HG02623 (cell line): ENCODE measurements around the gene RASSF5.

Experiments used
- ATAC-seq: cut with Tn5 transposase; IDR thresholded peaks from one replicate; pipeline ENCODE4 v1.9.1; 2021; ENCODE audit warnings: moderate library complexity; ENCODE audit not compliant: unreplicated experiment

The RASSF5 gene

DNA sequence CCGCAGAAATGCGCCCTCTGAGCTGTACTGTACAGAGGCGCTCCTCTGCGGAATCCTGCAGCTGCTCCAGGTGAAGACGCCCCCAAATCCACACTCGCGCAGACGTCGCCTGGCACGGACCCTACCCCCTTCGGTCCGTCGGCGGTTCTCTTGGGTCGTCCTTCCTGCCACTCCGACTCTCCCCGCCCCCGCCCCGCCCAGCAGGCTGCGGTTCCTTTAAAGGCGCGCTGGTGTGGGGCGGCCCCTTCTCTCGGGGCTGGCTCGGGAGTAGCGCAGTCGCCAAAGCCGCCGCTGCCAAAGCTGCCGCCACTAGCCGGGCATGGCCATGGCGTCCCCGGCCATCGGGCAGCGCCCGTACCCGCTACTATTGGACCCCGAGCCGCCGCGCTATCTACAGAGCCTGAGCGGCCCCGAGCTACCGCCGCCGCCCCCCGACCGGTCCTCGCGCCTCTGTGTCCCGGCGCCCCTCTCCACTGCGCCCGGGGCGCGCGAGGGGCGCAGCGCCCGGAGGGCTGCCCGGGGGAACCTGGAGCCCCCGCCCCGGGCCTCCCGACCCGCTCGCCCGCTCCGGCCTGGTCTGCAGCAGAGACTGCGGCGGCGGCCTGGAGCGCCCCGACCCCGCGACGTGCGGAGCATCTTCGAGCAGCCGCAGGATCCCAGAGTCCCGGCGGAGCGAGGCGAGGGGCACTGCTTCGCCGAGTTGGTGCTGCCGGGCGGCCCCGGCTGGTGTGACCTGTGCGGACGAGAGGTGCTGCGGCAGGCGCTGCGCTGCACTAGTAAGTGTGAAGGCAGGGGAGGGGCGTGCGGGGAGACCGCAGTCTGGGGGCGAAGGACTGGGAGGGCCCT is at the start of gene RASSF5:
TSS of gene RASSF5 (plus strand) at position 248 of the 846 bp plus-strand sequence. CDS start at position 320, 72 bp downstream.
- peak; percentile 46 for ATAC-seq

GRCh38 chr1:206459703-206460102 is 47.6 kb upstream of the RASSF5 start:
- ATAC-seq = no peak

GRCh38 chr1:206460836-206461426 is 46.4 kb upstream of the RASSF5 start:
- ATAC-seq = no peak

GRCh38 chr1:206461602-206462455 is 45.5 kb upstream of the RASSF5 start:
- ATAC-seq = no peak

- no peak for ATAC-seq
Measured at GRCh38 chr1:206463137-206463536, 44.2 kb upstream of the RASSF5 start.

GRCh38 chr1:206463911-206464310 is 43.4 kb upstream of the RASSF5 start:
- no peak for ATAC-seq

DNA sequence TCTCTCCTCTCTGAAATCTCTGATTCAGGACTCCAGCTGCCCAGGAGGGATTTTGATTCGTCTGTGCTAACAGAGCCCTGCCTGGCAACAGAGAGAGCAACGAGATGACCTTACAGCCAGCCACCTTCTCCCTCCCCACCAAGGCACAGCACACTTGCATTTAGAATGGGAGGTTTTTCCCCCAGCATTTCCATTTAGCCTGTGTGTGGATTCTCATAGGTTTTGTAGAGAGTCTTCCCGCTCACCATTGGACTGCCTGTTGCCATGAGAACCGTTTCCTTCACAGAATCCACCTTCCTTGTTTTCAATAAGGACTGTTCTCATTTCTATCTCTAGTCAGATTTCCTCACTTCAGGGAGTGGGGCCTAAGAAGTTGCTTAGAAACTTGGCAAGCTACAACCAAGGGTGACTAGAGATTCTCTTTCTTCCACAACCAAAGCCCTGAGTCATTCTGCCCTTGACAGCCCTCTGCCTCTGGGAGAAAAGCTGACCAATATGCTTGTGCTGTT is 42.8 kb upstream of the RASSF5 start:
- no peak for ATAC-seq

DNA sequence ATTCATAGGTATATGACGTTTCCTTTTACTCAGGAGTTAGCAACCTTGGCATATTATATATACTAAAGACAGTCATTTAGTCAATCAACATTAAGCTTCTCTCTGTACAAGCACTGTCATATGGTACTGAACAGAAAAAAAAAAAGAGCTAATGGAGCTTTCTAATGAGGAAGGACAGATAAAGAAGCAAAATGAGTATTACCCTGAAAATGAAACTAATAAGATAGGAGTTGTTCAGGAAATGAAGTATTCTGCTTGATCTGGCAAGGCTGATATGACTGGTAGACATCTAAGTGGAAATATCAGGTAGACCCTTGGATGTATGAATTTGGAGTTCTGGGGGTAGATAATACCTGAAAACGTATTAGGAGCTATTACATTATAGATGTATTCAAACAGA is 41.4 kb upstream of the RASSF5 start:
- ATAC-seq = no peak

DNA sequence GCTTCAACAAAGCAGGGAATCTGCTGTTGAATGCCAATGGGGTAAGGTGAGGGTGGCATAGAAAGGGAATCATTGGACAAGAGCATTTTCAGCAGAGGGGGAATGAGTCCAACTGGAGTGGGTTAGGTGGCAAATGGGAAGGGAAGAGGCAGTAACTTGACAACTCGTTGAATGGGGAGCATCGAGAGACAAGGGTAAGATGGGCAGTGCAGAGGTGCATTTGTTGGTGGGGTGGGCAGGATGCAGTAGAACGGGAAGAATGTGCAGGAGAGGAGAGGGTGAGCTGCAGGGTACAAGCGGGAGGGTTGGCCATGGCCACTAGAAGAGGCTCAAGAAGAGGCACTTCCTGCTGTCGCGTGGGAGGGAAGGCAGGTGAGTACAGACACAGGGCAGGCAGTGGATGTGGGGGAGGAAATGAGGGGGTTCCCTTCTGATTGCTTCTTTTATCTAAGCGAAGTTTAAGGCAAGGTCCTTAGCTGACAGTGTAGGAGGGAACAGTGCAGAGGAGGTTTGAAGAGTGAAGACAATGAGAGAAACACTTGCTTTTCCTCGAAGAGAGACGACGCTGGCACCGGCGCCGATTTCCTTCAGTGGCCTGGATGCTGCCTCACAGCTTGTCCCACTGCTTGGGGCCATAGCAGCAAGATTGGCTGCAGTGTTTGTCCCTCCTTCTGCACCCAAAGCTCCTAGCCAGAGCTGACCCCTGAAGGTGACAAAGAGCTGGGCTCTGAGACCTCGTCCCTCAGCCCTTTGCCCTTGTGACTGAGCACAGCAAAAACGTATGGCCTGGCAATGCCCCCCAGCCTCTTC is 40.3 kb upstream of the RASSF5 start:
- ATAC-seq = no peak

DNA sequence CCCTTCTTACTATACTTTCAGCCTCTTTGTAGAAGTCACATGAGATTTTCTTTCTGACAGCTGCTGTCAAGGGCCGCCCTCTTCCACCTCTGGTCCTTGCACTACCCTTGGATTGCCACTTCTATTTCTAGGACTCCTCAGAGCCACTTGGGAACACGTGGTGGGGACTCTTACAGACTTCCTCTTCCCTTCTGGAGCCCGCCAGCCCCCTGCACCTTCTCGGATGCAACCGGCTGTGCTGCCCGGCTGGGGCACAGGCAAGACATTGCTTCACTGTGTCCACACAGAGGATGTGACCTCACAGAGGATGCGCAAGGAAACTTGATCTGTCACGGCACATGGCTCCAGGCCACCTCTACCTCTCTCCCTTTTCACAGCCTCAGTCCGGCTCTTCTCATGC is 39.4 kb upstream of the RASSF5 start:
- ATAC-seq = no peak

- ATAC-seq = no peak
Measured at GRCh38 chr1:206468571-206468970, 38.8 kb upstream of the RASSF5 start.

DNA sequence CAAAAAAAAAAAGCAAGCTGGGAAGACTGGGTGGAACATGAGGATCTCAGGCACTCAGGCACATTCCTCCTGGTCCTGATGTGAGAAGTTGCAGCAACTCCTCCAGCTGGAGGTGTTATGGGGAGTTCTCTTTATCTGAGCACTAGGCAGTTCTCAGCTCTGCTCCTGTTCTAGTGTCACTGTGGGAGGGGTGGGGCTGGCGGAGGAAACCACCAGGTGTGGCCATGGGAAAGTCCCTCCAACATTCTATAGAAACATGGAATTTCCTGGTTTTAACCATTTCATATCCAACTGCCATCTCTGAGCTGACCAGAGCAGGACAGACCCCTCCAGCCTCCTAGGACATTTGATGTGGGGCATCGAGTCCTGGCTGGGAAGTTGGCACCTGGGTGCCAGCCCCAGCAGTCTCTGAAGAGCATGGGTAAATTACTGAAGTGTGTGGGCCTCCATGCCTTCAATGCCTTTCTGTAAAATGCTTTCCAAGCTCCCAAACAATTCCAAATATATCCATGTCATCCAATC is 37.9 kb upstream of the RASSF5 start:
- ATAC-seq = no peak

GRCh38 chr1:206469933-206470691 is 37.2 kb upstream of the RASSF5 start, which contains the start of gene IKBKE:
Gene IKBKE, plus strand, starts transcription at chr1:206470476. Its CDS starts 2,752 bp downstream, at chr1:206473228.
- ATAC-seq = peak; percentile 59

GRCh38 chr1:206470692-206471414 is 36.5 kb upstream of the RASSF5 start:
- no peak for ATAC-seq

DNA sequence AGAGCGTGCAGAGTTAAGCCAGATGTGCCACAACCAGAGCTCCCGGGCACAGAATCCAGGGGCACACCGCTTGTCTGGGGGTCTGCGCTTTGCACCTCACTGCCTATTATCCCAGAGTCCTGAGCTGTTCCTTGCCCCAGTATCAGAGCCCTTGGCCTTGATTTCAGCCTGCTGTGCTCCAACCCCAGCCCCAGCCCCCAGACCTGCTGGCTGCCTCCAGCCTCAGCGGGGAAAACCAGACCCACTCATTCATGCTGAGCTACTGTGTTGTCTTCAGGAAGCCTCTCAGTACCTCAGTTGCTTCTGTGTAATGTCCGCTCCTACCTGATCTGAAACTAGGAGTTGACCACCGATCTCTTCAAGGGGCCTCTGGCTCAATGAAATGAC is 35.9 kb upstream of the RASSF5 start:
- ATAC-seq = no peak

DNA sequence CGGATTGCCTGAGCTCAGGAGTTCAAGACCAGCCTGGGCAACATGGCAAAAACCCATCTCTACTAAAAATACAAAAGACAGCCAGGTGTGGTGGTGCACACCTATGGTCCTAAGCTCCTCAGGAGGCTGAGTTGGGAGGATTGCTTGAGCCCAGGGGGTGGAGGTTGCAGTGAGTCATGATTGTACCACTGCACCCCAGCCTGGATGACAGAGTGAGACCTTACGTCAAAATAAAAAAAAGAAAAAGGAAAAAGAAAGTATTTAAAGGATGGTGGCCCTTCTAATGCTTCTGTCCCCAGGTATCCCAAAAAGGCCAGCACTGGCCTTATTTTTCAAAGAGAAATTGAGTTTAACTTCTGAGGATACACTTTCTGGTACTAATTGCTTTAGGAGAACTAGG is 35.3 kb upstream of the RASSF5 start:
- no peak for ATAC-seq

GRCh38 chr1:206472454-206472853 is 34.9 kb upstream of the RASSF5 start:
- ATAC-seq = no peak

DNA sequence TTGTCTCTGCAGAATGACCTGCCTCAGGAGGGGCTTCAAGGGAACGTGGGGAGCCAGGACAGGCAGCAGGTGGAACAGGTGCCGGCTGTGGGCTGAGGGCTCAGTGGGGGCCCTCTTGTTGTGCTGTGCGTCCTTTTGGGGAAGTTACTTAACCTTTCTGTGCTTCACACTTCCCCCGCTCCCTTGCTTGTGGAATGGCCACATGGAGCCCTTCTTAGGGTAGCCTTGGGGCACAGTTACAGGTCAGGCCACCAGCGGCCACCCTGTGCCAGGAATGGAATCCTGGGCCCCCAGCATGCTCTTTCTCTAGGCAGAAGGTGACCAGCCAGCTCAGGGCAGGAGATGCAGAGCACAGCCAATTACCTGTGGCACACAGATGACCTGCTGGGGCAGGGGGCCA is 34.4 kb upstream of the RASSF5 start:
- no peak for ATAC-seq

DNA sequence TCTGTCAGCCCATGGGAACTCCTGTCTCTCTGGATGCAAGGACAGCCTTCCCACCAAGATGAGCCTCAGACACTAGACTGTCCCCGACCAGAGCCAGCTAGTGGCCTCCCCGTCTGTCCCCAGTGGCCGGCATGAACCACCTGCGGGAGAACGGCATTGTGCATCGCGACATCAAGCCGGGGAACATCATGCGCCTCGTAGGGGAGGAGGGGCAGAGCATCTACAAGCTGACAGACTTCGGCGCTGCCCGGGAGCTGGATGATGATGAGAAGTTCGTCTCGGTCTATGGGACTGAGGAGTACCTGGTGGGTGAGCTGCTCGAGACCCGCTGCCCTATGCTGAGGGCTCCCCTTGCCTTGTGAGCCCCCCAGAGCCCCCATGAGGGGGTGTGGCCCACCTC is 31.3 kb upstream of the RASSF5 start:
- ATAC-seq = no peak
